PC-9 (cell line): ENCODE data around the gene COL16A1. TPM values are rescaled to one million over a fixed set of nuclear protein-coding genes. Genes with fewer than 3 reads are reported as not detected.

Experiments
- BruUV-seq: library from RNA; stranded (reverse); fragments of 400-500 nt; replicated peaks from 2 replicates; lab custom pipeline; 2021; lab: Mats Ljungman, UMichigan
- CTCF ChIA-PET: fragments of 300-600 bp; sonication (Branson Sonifier 250); formaldehyde crosslinking; loops from one replicate; lab custom pipeline; 2022; ENCODE audit warnings: antibody characterized with exemption; lab: Charles Lee
- POLR2A ChIA-PET: fragments of 300-600 bp; sonication (Branson Sonifier 250); formaldehyde crosslinking; loops from one replicate; lab custom pipeline; 2022; ENCODE audit warnings: antibody characterized with exemption; ENCODE audit not compliant: unreplicated experiment; lab: Charles Lee
- DNase-seq, 2 experiments: peaks; one replicate each; pipeline versions ENCODE4 v3.0.0 to v3.0.0-alpha.2; 2015 to 2022; ENCODE audit warnings: mixed read lengths in 1 of 2
- H2AFZ ChIP-seq: fragments of 200-600 bp; sonication (generic); 2 replicates; pipeline ENCODE4 v1.8.1; 2017; ENCODE audit warnings: antibody characterized with exemption
- H3F3A ChIP-seq: fragments of 200-600 bp; sonication (generic); 2 replicates; pipeline ENCODE4 v1.8.1; 2017; ENCODE audit warnings: antibody characterized with exemption, mild to moderate bottlenecking, low read depth; ENCODE audit not compliant: insufficient read depth
- H3K27ac ChIP-seq: fragments of 200-600 bp; sonication (generic); 2 replicates; pipeline ENCODE4 v1.6.1; 2016; ENCODE audit warnings: mixed run types
- H3K27me3 ChIP-seq: fragments of 200-600 bp; sonication (generic); 2 replicates; pipeline ENCODE4 v1.6.1; 2016; ENCODE audit warnings: low read depth, mixed run types; ENCODE audit not compliant: insufficient read depth
- H3K36me3 ChIP-seq: fragments of 200-600 bp; sonication (generic); 2 replicates; pipeline ENCODE4 v1.6.1; 2016; ENCODE audit warnings: low read depth, mixed run types
- H3K4me1 ChIP-seq: fragments of 200-600 bp; sonication (generic); replicated peaks from 2 replicates; pipeline ENCODE4 v1.6.1; 2016; ENCODE audit warnings: mixed run types; ENCODE audit not compliant: insufficient read depth
- H3K4me2 ChIP-seq: fragments of 200-600 bp; sonication (generic); 2 replicates; pipeline ENCODE4 v1.6.1; 2017; ENCODE audit warnings: mixed run types
- H3K4me3 ChIP-seq: fragments of 200-600 bp; sonication (generic); 2 replicates; pipeline ENCODE4 v1.6.1; 2016; ENCODE audit warnings: mixed run types
- H3K79me2 ChIP-seq: fragments of 200-600 bp; sonication (generic); 2 replicates; pipeline ENCODE4 v1.6.1; 2017; ENCODE audit warnings: low read depth, mixed run types
- H3K9me2 ChIP-seq: fragments of 200-600 bp; sonication (generic); 2 replicates; pipeline ENCODE4 v1.8.1; 2017; ENCODE audit warnings: mild to moderate bottlenecking; ENCODE audit not compliant: insufficient read depth
- H3K9me3 ChIP-seq: fragments of 200-600 bp; sonication (generic); 2 replicates; pipeline ENCODE4 v1.8.1; 2016; ENCODE audit warnings: low read depth; ENCODE audit not compliant: insufficient read depth
- H4K20me1 ChIP-seq: fragments of 200-600 bp; sonication (generic); 2 replicates; pipeline ENCODE4 v1.8.1; 2017; ENCODE audit not compliant: insufficient read depth
- CTCF ChIP-seq: fragments of 200-600 bp; sonication (generic); conservative IDR thresholded peaks from 2 replicates; pipeline ENCODE4 v1.6.1; 2017; ENCODE audit warnings: mixed run types, antibody characterized with exemption, mild to moderate bottlenecking, moderate library complexity
- EZH2 ChIP-seq: fragments of 200-600 bp; sonication (generic); IDR thresholded peaks from 2 replicates; pipeline ENCODE4 v1.8.0; 2017; ENCODE audit warnings: antibody characterized with exemption, low read depth
- intact Hi-C: fragments of 100-400 bp; cut with micrococcal nuclease; formaldehyde crosslinking; loops from one replicate; pipeline ENCODE4 v1.10.0; 2022; ENCODE audit not compliant: unreplicated experiment
- total RNA-seq: library from RNA; stranded (reverse); gene quantifications from 2 replicates; pipeline ENCODE4 v1.2.3, GENCODE V29; 2021

COL16A1 gene
- total RNA-seq, 1 experiment from 2014 or later = 4.8 TPM

GRCh38 chr1:31670593-31670964 is 33.2 kb downstream of the COL16A1 start:
- CTCF ChIA-PET = interaction anchor here (0.6 to 1.2 kb wide), 5 partner anchors 26 to 93 kb away, joined by 3 to 8 read pairs (median 6); partner anchors contain the start of genes ADGRB2 and PEF1
- no peaks in the 10 kb centered on the region for H3K9me2 ChIP-seq
- POLR2A ChIA-PET = interaction anchor here (0.5 to 1.1 kb wide), 2 partner anchors 42 to 78 kb away, joined by 3 to 10 read pairs; no protein-coding TSS in a partner anchor
- no peaks in the 10 kb centered on the region for H4K20me1 ChIP-seq
- H3K4me2 ChIP-seq = peak overlapping the region; percentile 73
- no peaks in the 10 kb centered on the region for H3K9me3 ChIP-seq
- DNase-seq = no peak
- H3K27ac ChIP-seq = peak overlapping the region; percentile 46; the same call in 1 of the 2 replicates
- BruUV-seq = no TSS peak
- H3K27me3 ChIP-seq = no peaks in the 10 kb centered on the region
- intact Hi-C loops = no loop called here
- H3K79me2 ChIP-seq = no peaks in the 10 kb centered on the region
- peak overlapping the region; percentile 50 for H2AFZ ChIP-seq
- H3K4me3 ChIP-seq = peak overlapping the region; percentile 40; the same call in 1 of the 2 replicates
- H3K4me1 ChIP-seq = peaks cover 57% of the 10 kb centered on the region
- TF ChIP-seq CTCF (no peak; the same call in 1 of the 2 replicates), EZH2 (no peak)
- peaks cover 28% of the 10 kb centered on the region for H3F3A ChIP-seq
- no peaks in the 10 kb centered on the region for H3K36me3 ChIP-seq

- peak overlapping the region; percentile 50 for H2AFZ ChIP-seq
Observed at GRCh38 chr1:31669786-31670592, 33.8 kb downstream of the COL16A1 start.

More at GRCh38 chr1:31669786-31670592, 33.8 kb downstream of the COL16A1 start:
- Histone ChIP-seq H3K36me3 (no peaks in the 10 kb centered on the region), H3K79me2 (no peaks in the 10 kb centered on the region), H3K4me3 (peak overlapping the region; percentile 40; the same call in 1 of the 2 replicates), H3K27ac (peak overlapping the region; percentile 46), H3K27me3 (no peaks in the 10 kb centered on the region), H3K9me3 (no peaks in the 10 kb centered on the region), H3F3A (peaks cover 23% of the 10 kb centered on the region), H4K20me1 (no peaks in the 10 kb centered on the region), H3K9me2 (no peaks in the 10 kb centered on the region), H3K4me1 (peaks cover 51% of the 10 kb centered on the region), H3K4me2 (peak overlapping the region; percentile 73)
- ChIA-PET POLR2A (interaction anchor here (0.5 to 1.1 kb wide), 8 partner anchors 34 to 96 kb away, joined by 3 to 10 read pairs (median 3); partner anchors contain the start of gene COL16A1), CTCF (interaction anchor here (0.6 to 1.2 kb wide), 6 partner anchors 25 to 94 kb away, joined by 3 to 8 read pairs (median 4); partner anchors contain the start of genes ADGRB2 and PEF1)
- DNase-seq = peak; percentile 88 to 96
- no TSS peak for BruUV-seq
- intact Hi-C loops = loop anchor here (5.0 to 10.0 kb wide), 3 partner anchors 32 to 745 kb away; partner anchors contain the start of gene COL16A1
- TF ChIP-seq EZH2 (no peak), CTCF (peak; percentile 58; the same call in 1 of the 2 replicates)
